ENCODE measurements around the gene SIPA1L3.

DNA sequence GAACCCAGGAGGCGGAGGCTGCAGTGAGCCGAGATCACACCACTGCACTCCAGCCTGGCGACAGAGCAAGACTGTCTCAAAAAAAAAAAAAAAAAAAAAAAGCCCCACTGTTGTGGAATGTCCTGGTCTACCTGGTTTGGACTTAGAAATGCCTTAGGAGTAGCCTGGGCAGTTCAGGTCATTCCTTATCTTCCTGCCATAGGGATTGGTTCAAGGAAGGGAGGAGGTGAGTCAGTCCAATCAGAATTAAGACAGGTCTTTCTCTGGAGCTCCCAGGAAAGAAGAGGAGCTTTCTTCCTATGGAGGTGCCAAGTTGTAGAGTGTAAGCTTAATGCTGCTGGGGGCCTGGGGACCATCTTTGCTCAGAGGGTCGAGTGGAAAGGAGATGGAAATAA lies 44.8 kb downstream of the SIPA1L3 start:
- TF ChIP-seq, protein P1, sequence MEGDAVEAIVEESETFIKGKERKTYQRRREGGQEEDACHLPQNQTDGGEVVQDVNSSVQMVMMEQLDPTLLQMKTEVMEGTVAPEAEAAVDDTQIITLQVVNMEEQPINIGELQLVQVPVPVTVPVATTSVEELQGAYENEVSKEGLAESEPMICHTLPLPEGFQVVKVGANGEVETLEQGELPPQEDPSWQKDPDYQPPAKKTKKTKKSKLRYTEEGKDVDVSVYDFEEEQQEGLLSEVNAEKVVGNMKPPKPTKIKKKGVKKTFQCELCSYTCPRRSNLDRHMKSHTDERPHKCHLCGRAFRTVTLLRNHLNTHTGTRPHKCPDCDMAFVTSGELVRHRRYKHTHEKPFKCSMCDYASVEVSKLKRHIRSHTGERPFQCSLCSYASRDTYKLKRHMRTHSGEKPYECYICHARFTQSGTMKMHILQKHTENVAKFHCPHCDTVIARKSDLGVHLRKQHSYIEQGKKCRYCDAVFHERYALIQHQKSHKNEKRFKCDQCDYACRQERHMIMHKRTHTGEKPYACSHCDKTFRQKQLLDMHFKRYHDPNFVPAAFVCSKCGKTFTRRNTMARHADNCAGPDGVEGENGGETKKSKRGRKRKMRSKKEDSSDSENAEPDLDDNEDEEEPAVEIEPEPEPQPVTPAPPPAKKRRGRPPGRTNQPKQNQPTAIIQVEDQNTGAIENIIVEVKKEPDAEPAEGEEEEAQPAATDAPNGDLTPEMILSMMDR (IDR thresholded peaks at IDR 0.05) = no peak
- TF ChIP-seq POLR2A (IDR thresholded peaks at IDR 0.05) = no peak

Measured in upper lobe of left lung (tissue), 4 donors.